HG03135 (cell line): ENCODE results near the gene GRID2.
"Not testable (repeated sequence)": the region's sequence is repeated elsewhere in the genome, so short reads cannot be mapped to it uniquely, and the experiment has no call there.

Experiments
- ATAC-seq: cut with Tn5 transposase; IDR thresholded peaks from one replicate; pipeline ENCODE4 v1.9.1; 2021; ENCODE audit warnings: mild to moderate bottlenecking, moderate library complexity; ENCODE audit not compliant: unreplicated experiment

GRID2 gene

DNA sequence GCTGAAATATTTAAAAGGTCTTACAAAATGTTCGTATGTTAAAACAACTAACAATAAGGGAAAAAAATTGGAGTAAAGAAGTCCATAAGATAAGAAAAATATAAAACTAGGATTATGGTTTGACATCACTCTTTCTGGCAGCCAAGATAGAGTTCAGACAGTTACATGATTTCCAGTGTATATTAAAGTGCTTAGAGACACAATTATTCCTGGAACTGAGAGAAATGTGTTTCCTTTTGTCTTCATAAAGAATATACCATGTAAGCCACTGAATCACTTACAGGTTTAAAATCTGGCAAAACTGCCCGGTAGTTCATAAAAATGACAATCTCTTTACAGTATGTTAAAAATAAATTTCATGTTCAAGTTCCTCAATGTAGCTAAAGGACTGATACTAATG, 986.1 kb downstream of the GRID2 start:
- no peak for ATAC-seq

DNA sequence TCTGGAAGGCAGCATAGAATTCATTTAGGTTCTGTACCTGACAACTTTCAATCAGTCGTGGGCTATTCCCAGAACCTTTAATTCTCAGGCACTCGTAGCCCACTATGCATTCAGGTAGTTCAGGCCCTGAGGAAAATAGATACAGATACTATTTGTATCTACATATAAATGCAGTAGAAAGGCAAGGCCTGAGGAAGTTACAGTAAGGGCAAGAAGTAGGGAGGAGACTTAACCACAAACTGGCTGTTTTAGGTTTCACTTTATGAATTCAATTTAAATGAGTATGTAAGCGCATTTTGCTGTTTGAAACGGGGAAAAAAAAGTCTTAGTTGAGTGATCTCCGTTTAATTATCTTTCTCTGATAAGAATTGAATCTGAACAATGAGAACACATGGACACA, 995.4 kb downstream of the GRID2 start:
- ATAC-seq = no peak

DNA sequence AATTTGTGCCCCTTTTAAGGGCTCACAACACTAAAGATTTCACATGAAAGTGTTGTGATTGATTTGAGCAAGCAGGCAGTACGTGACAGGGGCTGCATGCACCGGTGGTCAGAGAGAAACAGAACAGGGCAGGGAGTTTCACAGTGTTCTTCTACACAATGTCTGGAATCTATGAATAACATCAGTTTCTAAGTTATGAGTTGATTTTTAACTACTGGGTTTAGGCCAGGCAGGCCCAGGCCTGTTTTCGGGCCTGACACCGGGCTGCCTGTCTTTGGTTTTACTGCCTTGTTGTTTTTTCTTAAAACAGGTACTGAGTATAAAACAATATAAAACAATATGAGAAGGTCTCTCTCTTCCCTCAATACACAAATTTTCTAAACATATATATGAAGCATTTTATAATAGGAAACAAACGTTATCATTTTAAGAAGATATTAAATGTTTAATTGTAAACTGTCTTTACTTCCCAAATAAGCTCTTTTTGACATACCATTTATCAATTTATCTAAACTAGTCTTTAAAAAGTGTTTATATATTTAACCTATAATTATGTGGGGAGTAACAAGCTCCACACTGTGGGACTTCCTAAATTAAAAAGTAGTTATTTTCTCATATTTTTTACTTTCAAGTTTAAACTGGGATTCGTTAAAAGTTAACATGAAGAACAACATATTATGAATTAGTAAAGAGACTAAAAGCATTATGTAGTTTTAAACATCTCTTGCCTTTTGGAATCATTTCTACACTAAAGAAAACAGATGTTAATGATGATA, 997.2 kb downstream of the GRID2 start:
- not testable (repeated sequence) for ATAC-seq

DNA sequence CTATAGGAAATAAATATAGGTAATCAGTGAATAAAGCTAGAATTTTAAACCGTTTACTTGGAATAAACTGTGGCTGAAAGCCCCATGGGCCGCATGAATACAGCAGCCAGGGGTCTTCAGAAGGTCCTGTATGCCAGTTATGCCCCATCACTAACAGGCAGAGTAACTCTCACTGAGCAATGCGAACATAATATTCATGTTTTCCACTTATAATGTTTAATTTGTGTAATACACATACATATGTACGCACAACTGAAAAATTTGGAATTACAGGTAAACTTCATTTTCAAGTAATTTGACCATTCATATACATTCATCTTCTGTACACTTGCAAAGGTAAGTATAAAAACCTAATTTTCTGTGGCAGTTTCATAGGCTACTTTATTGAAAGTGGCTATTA, 998.5 kb downstream of the GRID2 start:
- ATAC-seq = no peak

DNA sequence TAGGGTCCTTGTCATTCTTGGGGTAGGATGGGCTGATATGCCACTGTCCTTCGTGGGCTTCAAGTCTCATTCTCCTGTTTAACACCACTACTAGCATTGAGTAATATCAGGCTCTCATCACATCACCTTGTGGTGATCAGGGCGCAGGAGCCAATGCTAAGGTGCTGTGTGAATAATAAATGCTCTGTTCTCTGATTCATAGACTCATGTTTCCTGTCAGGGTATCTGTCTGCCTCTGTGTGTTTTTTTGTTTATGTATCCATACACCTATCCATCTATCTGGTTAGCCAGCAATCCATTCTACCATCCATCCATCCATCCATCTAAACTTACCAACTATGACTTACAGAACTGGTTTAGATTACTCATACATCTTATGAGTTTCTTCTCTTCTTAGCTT, 999.7 kb downstream of the GRID2 start:
- no peak for ATAC-seq

DNA sequence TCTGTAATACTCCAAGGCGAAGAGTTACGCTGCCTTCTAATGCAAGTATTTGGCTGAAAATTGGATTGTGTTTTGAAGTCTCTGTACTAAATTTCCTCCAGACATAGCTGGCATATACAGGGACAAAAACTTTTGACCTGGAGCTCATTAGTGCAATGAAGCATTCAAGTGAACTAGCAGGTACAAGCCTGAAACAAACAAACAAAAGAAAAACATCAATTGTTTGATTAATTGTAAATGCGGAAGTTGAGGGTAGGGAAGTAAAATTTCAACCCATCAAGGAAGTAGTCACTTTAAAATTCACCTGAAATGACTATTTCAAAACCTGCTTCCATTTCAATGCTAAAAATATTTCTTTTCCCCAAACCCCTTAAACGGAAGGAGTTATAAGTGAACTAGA, 1008.5 kb downstream of the GRID2 start:
- no peak for ATAC-seq

DNA sequence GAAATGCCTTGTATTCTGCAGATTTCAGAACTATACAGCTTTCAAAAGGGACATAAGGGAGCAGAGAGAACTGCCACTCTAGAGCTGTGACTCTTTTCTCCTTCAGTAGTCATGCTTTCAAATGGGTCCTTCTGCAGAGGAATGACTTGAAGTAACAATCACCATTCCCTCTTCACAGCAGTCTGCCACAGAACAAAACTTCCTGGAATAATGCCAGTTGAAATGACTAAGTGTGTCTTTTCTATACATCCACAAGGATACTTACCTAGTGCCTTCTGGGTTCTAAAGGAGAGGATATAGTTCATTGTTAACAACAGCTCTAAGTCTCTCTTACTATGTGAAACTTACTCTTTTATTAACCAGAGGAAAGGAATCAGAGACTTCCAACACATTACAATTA, 1009.4 kb downstream of the GRID2 start:
- no peak for ATAC-seq

DNA sequence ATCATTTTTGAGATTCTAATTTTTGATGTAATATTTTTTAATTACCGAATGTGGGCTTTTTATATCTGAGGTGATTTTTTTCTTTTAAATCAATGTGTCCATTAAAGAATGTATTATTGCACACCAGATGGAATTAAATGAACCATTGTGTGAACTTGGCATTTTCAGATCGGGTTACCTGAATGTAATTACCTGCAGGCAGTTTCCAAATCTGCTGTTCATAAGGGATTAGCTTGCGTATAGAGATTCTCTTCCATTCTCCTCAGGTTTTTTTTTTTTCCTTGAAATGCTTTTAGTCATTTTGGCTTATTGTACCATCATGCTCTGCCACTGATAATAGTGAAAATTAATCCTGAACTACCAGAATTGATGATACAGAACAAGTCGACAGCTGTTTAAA, 1013.3 kb downstream of the GRID2 start:
- ATAC-seq = no peak

DNA sequence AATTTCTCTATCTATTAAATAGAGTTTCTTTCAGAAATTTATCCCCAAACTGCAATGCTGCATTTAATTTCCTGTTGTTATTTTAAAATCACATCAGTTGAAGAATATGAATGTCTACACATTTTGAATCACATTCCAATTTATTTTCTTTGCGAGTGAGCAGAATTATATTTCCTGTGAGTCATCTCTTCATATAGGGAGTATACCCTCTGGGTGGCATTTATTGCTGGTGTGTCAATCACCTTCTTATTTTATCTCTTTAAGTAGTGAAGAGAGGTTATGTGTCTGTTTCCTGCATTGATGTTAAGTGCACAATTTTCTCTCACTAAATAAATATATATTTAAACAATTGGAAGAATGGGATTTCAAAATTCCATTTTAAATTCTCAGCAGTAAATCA, 1013.8 kb downstream of the GRID2 start:
- ATAC-seq = no peak

DNA sequence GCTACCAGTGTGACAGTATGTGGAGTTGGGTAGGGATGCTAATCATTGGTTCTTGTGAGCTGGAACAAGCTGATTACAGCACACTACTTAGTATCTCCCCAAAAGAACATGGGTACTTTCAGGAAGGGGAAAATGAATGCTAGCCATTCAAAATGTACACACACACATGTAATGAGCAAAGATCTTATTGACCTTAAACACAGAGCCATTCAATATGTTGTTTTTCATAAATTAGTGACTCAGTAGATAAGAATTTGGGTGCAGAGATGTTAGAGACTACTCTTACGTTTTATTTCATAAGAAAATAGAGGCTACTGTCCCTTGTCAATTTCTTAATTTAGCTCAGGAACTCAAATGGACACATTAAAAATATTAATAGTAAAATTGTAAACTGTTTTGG, 1015.3 kb downstream of the GRID2 start:
- ATAC-seq = no peak

DNA sequence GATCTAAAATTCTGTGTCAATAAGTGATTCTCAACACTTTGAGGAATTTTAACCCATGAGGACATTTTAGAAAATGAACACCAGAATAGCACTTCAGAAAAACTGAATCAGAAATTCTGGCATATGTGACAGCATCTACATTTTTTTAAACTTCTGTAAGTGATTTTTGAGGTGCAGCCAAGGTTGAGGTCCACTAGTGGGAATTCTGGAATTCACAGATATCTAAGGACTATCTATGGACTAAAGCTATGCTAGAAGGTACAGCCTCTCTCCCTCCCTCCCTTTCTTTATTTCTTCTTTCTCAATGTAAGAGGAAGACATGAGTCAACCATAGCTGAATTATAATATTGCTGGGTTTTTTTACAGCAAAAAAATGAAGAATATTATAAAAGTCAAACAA, 1016.6 kb downstream of the GRID2 start:
- ATAC-seq = no peak

DNA sequence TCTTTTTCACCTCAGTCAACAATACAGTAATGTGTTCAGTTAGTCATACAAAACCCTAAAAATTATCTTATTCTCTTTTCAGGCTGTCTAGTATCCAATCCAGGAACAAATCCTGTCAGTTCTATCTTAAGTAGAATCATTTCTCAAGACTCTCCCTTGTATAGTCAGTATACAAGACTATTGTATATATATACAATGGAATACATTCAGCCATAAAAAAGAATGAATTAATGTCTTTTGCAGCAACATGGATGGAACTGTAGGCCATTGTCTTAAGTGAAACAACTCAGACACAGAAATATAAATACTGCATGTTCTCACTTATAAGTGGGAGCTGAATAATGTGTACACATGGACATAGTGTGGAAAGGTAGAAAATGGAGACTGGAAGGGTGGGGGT, 1023.6 kb downstream of the GRID2 start:
- ATAC-seq = no peak

DNA sequence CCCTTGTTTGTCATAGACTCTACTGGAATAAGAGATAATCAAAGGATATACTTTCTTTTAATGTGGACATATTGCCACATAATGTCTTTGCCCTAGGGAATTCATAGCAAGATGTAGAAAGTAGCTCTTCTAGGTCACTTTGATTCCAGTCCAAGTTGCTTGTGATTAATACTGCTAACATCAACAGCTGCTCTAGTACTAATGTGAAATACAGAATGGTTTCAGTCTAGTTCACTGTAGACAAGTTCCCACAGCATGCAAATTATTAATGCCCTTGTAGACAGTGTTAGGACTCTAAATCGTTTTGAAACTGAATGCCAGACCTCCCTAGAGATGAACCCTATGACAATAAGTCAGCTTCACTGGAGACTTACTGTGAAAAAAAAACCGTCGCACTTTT, 1030.2 kb downstream of the GRID2 start:
- peak; percentile 96 for ATAC-seq

DNA sequence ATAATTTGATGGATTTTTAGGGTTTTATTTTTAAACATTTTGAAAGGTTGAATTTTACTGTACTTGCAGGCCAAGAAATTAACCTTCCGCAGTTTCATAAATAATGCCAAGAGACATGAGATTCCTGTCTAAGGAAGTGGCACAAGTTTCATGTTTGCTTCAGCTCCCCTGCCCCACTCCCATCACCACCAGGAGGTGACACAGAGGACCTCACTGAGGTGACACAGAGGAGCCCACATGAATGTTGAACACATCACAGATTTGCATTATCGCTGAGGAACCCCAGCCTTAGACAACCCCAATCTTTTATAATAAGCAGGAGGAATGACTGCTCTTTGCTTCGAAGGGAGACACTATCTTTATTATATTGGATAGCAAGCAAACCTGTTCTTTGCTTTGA, 1033.4 kb downstream of the GRID2 start:
- ATAC-seq = no peak

DNA sequence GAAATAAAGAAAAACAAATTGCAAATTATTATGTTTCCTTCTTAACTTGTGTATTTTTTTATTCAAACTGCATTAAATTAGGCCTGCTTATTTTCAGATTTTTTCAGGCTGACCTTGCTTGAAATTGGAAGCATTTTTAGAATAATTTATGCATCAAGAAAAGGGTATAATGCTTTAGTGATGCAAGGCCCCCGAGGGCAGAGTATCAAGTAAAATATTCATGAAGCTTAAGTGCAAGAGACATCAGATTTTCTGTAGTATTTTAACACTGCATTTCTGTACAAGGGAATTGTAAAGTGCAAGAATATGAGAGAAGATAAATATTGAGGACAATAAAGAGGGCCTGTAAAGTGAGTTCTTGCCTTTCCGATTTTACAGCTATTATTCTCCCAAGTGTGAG, 1039.0 kb downstream of the GRID2 start:
- no peak for ATAC-seq

DNA sequence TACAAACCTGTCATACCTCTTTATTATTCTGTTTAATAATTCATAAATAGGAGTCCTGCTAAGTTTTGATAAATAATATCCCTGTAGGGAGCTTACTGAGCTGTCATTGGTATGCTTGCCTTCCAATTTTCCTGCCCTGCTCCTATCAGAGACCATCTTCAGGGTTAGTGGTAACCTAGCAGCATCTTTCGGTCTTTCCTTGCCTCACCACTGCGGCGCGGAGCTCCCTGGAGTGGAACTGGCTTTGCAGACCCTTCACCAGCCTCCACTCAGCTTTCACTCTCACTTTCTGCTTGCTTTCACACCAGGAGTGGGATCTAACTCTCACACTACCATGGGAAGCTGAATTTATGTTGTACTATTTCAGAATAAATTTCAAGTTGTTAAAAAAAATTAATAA, 1043.1 kb downstream of the GRID2 start:
- ATAC-seq = no peak

DNA sequence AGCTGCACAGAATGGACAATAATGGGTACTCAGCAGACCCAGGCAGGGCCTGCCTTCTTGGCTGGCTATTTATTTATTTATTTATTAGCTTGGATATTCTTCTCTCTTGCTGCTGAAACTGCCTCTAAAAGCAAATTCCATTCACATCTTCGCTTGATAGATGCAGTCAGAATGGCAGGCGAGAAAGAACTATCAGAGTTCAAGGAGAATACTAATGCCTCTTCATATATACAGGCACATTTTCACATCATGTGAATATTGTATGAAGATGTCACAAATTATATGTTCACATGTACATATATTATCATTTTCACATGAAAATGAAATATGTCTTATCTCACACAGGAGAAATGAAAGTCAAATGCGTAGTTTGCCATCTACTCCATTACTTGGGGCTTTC, 1045.1 kb downstream of the GRID2 start:
- ATAC-seq = no peak

DNA sequence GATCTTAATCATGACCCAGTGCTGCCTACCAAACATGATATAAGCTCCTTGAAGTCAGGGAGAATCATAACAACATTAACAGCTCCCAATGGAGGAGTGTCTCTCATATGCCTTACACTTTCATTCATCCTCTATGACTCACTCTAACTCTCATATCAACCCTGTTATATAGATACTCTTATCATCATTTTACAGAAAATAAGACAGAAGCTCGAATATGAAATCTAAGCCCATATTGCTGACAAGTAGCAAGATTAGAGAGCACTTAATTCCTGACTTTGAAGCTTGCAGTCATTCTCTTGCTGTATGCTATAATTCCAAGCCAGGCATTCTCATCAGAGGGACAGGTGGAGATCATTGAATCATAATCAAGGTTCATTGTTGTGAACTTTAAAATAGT, 1048.1 kb downstream of the GRID2 start:
- ATAC-seq = no peak

DNA sequence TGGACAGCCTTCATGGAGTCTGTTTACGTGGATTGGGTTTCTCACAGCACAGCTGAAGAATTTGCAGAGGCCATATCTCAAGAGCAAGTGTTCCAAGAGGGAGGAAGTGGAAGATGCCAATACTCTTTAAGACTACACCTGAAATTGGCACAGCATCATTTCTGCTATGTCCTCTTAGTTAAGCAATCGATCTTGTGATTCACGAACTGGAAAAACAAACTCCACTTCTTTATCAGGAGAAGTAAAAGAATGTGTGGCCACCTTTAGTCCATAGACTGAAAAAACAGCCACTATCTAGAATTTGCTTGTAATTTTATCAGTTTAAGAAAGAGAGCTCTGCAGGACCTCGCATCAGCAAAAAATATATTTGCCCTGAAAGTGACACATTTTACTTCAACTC, 1051.6 kb downstream of the GRID2 start:
- ATAC-seq = no peak

DNA sequence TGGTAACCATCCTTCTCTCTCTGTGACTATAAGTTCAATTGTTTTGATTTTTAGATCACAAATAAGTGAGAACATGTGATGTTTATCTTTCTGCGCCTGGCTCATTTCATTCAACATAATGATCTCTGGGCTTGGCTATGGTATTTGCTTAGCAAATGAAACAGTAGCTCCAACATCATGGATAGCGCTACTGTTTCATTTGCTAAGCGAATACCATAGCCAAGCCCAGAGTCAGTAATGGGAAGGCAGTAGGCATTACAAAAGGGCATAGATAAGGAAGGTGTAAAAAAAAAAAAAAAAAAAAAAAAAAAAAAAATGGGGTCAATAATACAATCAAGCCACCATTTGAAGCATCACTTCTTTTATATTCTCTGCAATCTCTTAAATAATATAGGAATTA, 1055.8 kb downstream of the GRID2 start:
- no peak for ATAC-seq

DNA sequence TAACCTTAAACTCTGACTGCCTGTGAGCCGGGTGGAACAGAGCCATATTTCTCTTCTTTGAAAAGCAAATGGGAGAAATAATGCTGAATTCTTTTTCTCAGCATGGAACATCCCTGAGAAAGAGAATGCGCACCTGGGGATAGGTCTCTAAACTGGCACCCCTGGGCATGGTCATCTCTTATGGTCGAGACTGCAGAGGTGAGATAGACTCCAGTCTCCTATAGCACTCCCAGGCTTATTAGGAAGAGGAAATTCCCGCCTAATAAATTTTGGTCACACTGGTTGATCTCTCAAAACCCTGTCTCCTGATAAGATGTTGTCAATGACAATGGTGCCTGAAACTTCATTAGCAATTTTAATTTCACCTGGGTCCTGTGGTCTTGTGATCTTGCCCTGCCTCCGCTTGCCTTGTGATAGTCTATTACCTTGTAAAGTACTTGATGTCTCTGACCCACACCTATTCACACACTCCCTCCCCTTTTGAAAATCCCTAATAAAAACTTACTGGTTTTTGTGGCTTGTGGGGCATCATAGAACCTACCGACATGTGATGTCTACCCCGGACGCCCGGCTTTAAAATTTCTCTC, 1062.5 kb downstream of the GRID2 start:
- ATAC-seq = not testable (repeated sequence)

DNA sequence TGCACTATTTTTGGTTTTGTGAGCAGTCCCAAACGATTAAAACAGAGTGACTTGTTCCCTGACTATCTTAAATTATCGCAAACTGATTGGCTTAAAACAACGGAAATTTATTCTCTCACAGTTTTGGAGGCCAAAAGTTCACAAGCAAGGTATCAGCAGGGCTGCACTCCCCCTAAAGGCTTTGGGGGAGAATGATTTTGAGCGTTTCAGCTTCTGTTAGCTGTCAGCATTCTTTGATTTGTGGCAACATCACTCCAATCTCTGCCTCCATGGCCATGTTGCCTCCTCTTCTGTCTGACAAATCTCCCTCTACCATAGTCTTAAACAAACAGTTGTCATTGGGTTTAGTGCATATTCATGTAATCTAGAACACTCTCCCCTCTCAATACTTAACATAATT, 1065.2 kb downstream of the GRID2 start:
- ATAC-seq = no peak

DNA sequence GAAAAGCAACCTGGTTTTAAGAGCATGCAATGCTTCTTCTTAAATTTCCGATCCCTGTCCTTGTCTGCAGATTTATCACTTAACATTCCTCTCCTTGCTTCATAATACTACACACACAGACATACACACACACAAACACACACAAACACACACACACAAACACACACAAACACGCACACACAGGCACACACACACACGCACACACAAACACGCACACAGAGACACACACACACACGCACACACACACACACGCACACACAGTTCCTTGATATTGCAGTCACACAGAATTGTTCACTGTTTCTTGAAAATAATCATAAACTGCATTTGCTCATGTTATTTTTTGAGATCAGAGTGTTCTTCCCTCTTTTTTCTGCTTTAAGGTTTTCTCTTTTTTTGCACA, 1066.5 kb downstream of the GRID2 start:
- no peak for ATAC-seq
